GM18511 (cell line): ENCODE data around the gene NTRK2.

Experiments
- ATAC-seq: cut with Tn5 transposase; IDR thresholded peaks from one replicate; pipeline ENCODE4 v1.9.1; 2021; ENCODE audit warnings: mild to moderate bottlenecking, moderate library complexity; ENCODE audit not compliant: unreplicated experiment

Gene NTRK2

DNA sequence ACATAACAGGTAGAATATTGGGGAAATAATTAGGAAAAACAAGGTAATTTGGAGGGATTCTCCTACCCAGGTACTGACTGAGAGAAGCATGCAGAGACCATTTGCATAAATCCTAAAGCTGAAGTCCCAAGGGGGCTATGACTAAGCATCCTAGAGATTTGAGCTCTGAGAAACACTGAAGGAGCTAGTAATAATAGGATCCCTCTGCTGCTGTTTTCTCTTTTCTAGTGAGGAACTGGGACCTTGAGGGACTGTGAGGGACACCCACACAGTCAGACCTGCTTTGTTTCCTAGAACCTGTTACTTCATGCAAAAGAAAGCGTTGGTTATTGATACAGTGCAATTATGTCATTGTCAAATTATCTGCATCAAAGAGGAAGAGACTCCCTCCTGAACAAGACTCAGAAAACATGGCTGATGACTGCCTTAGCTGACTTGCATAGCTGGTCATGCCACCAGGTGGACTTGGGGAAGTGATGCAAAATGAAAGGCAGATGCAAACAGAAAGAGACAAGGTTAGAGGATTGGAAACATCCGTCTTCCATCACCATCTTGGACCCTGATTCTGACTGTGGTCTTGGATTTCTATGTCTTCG, 335.4 kb downstream of the NTRK2 start:
- no peak for ATAC-seq

DNA sequence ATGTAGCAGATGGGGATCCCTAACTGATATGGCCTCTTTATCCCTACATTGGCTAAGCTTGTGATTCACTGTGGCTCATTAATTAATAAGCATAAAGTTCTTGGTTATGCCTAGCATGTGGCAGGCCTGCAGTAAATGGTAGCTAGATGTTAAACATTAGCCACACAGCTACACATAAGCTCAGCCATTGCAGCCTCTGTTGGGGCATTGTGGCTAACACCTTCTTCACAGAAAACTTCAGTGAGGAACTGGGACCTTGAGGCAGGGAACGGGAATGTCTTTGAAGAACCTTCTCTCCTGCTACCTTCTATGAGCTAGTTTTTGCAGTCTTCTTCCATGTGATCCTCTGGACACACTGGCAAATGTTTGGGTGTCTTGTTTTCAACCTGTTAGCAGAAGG, 338.2 kb downstream of the NTRK2 start:
- ATAC-seq, result peak; percentile 61

DNA sequence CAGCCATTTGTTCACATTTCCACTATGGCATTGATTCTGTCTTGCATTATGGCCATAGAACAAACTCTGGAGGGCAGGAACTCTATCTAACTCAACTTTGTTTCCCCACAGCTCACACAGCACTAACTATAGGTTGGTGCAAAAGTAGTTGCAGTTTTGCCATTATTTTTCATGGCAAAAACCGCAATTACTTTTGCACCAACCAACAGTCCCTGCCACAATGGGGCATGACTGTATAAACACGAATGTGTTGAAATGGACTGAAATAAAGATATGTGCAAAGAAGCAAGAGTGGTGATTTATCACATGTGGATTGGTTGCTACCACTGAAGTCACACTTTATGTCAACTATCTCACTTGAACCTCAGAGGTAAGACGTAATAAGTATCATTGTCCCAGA, 338.7 kb downstream of the NTRK2 start:
- ATAC-seq, result no peak

DNA sequence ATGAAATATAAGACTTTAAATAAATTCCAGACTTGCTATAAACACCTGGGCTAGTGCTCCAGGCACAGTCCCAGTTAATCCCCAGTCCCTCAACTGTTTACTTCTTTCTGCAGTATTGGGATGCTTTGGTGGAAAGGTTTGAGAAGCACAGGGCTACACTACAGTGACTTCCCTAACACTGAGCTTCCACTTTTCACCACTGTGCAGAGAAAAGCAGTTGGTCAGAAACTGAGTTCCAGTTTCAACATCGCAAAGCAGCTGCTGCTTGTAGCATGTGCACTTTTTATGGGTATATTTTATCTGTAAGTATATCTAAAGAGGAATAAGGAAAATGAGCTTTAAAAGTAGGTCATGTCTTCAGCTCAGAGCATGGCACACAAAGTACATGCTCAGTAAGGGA, 339.7 kb downstream of the NTRK2 start:
- peak; percentile 91 for ATAC-seq

DNA sequence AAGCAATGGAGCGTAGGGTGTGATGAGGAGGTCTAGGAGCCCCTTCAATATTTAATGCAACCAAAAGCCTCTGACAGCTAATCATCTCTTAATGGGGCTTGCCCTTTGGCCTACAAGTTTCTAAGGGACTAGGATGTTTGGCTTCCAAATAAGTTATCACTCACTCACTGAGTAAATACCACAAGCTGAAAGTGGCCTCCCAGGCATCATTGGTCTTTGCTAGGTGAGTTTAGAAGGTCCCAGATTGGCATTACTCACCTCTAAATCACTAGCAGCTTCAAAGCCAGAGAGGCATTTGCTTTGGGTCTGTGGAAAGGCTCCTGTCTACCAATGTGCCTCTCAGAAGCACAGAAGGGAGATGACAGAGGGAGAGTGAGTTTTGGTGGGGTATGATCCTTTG, 344.2 kb downstream of the NTRK2 start:
- ATAC-seq, result no peak

DNA sequence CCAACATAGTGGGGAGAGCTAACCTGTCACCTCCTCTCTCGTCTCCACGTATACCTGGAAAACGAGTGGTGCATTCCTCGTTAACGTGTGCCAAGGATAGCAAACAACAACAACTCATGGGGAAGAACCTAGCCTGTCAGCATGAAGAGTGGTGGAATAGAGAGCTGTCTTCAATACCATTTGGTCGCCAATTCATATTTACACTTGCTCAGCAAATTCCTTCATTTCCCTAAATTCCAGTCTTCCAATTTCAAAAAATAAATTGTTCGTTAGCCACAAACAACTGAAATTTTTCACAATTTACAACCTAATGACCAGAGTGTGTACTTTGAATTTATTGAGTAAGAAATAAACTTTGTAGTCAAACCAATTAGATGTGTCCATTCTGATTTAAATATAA, 344.8 kb downstream of the NTRK2 start:
- no peak for ATAC-seq

DNA sequence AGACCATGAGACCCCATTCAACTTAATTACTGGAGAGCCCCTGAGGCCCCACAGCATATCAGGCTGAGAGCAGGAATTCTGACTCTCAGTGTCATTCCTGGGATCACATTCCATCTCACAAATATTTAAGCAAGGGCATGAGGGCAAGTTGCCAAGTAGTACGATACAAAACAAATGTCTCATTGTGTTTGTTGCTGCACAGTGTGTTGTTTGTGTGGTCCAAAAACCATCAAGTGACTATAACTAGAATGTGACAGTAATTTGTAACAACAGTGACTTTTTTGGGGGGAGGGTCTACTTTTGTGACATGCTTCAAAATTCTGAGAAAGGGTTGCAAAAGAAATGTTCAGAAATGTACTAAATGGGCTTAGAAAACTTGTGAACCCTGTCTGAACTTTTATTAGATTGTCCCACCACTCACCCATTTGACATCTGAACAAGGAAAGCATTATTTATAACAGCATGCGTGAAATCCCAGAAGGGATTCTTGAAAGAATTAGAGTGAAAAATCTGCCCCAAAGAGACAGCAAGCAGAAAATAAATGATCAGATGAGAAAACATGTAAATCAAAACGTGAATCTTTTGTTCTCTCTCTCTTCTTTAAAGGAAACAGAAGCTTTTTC, 347.0 kb downstream of the NTRK2 start:
- no peak for ATAC-seq

DNA sequence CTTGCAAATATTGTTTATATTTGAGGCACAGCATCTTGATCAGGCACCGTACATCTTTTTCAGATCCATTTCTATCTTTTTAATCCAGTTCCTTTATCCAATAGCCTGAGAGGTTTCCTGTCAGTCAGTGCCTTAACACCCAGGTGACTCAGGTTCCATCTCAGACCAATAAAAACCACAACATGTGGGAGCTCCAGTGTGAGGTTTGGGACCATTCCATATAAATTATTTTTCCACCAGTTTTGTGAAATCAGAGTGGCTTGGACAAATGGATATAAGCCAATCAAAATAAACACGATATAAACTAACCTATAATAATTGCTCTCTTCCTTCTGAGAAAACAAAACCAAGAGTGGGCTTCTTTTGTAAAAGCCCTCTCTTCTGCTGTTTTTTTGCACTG, 351.3 kb downstream of the NTRK2 start:
- no peak for ATAC-seq

DNA sequence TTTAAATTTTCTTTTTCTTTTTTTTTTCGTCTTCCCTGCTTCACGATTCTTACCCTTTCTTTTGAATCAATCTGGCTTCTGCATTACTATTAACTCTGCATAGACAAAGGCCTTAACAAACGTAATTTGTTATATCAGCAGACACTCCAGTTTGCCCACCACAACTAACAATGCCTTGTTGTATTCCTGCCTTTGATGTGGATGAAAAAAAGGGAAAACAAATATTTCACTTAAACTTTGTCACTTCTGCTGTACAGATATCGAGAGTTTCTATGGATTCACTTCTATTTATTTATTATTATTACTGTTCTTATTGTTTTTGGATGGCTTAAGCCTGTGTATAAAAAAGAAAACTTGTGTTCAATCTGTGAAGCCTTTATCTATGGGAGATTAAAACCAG, 352.2 kb downstream of the NTRK2 start:
- no peak for ATAC-seq

DNA sequence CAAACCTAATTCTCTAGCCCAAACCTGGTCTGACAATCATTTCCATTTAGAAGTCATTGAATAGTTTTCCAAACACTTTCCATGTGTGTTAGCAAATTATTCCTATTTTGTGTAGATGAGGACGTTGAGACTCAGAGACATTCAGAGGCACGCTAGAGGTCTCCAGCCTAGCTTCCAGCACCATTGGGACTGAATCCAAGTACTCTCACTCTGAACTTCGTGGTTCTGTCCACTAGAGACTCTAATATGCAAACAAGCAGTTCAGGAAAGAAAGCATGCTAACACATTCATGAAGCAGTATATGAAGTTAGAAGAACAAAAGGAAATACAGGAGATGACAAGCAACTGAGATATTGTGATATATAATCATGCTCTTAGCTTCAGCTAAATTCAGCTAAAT, 354.8 kb downstream of the NTRK2 start:
- ATAC-seq, result no peak

DNA sequence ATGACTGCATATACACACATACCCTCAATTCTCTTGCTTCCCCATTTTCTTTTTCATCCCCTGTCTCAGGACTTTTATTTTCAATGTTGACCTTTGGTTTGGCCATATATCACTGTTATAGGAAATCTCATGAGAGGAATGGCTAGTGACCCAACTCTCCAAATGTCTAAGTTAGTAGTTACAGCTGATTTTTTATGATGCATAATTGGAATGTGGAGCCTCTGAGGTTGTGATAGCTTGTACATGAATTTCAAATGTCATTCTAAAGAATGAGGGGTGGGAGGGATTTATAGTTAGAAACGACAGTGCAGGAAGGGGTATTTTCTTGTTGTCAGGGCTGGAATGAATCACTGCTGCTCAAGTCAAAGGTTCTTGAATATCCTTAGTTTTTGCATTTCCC, 356.1 kb downstream of the NTRK2 start:
- ATAC-seq, result no peak

DNA sequence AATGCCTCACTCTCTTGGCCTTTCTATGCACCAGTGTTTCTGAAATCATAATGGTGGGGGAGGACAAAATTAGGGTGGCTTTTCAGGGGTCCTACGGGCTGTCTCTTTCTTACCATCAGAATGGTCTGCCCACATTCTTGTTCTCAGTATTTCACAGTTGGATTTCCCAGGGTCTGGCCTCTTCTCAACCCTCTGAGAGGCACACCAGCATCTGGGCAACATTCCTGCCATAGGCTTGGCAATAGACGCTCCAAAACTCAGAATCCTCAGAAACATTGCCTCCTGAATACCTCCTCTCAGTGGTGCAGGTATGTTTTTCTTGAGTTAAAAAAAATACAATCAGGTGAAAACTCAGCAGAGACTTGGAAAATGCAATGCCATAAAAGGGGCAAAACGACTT, 358.3 kb downstream of the NTRK2 start:
- no peak for ATAC-seq

DNA sequence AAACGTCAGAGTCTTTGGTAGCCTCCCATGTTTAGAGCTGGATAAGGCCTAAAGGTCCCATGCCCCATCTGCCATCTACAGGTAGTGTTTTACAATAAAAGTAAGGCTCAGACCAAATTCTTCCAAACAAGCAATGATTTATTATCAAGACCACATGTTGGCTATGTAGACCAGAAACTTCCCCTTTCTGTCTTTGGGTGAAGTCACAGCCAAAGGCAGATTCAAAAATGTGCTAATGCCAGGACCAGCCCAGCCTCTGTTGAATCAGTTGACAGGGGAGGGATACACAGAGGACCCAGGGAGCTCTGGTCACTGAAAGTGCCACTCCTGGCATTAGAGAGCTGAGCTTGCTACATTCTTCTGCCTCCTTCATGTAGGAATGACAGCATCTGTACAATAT, 360.8 kb downstream of the NTRK2 start:
- no peak for ATAC-seq

DNA sequence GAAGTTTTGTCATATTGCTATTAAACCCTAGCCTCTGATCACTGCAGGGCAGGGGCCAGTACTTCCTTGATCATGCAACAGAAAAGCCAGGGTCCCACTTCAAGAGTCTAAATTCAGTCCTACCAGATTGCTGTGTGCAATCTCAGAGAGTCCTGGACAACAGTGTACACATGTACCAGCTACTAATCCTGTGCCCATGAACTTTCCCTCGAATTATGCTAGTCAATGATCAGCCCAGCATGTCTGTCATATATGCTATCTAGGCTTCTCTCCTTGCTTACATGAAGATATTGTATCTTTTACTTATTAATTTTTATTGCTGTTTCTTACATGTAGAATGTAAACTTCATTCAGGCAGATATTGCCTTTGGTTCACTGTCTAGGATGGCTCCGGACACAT, 367.0 kb downstream of the NTRK2 start:
- ATAC-seq, result no peak

DNA sequence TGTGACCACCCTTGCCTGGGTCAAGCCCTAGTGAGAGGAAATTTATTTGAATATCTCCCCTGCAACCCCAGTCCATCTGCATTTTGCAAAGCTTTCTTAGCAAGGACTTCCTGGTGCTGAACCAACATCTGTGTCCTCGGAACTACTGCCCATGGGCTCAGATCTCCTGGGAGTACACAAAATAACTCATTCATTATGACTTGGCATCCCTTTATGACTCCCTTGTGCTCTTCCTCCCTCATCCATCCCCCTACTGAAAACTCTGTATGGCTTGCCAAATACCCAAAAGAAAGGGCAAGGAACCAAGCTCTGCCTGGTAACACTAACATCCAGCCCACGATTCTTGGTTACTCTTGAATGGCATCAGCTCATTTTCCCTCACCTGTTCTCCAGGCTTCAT, 368.5 kb downstream of the NTRK2 start:
- ATAC-seq, result no peak

DNA sequence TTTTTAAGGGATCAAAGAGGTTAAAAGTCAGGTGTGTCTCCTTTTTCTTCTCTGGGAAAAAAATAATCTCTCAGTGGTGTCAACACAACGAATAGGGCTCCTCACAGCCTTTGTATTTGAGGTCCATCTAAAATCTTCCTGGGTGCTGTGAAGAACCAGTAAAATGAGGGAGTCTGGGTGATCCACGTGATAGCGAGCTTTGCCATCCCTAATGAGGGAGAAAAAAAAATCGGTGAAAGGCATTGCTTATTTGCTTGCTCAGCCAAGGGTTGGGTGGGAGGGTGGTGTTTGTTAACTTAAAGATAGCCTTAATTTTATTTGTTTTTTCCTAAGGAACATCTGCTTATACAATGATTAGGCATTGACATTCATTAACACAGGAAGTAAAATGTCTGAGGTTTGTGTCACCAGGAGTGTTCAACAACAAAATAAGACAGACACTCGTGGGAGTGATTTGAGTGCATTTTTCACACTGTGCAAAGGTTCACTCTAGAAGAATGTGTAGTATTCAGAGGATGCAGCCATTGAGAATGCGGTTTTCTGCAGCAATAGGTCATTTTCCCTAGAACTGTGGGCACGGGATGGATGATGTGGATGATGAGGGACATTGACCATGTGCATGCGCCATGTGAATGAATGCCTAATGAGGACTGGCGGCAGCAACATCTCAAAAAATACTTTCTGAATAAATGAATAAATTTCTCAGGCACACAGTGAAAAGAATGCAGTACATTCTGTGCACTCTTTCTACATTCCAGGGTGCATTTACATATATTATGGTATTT, 369.5 kb downstream of the NTRK2 start:
- ATAC-seq, result no peak

DNA sequence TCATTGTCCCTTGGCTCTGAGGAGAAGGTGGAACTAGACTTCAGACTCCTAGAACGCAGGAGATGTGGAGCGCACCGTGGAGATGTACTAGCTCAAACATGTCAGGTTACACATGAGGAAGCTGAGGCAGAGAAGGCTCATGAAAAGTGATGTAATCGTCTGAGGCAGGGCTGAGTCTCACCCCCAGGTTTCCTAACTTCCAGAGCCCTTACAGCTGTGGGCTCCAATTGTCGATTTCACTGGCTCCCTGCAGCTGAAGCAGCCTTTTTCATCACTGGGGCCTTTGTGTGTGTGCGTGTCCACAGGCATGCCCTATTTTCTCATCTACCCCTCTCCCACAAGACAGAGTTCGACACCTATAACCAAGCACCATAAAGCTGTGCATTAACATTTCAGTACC, 370.6 kb downstream of the NTRK2 start:
- ATAC-seq, result no peak

DNA sequence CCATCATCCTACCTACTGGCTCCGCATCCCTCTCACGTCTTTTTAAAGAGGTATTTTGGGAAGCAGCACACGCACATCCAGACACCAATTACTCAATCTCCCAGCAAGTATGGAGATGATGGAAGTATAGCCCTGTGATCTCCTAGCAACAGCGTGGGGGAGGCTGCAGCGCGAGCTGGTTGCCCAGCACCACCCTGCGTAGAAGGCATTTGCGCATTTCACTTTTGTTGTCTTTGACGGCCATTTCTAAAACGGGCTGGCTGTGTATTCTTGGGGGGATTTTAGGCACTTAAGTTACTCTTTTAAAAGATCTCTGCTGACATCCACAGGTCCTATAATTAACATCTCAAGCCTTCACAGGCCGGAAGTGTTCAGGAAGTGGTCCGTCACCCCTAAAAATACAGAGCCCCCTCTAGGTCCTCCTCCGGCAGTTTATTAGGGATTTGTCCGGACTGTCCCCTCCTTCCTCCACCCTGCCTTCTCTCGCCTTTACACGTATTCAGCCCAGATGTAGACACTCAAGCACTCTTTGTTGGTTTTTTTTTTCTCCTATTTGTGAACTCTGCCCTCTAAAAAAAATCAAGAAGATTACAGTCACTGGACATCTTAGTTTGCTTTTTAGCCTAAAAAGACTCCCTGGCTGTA, 371.4 kb downstream of the NTRK2 start:
- ATAC-seq, result no peak

DNA sequence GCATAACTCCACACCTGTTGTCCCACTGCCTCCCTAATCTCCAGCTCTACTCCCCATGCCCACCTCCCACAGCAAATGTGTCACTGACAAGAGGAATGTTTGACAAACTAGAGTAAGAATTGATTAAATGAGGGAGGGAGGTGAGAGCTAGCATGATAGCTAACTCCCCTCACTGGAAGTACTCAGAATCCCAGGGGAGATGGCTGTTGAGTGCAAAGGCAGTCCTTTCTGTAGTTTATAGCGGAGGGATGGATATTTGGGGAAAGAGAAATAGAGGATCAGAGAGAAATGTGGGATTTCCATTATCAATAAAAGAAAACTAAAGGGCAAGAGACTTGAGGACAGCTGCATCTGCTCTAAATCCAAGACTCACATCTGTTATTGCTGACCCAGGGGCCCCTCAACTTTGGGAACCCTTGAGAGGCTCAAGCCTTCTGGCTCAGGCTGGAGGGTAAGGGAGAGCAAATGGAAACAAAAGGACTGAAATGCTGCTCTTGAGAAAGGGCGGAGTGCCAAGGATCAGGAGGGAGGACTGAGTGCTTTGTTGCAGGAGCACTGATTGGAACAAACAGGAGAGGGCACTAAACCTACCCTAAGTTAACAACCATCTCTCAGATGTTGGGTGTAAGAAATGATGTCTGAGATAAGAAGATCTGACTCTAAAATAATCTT, 372.1 kb downstream of the NTRK2 start:
- no peak for ATAC-seq

DNA sequence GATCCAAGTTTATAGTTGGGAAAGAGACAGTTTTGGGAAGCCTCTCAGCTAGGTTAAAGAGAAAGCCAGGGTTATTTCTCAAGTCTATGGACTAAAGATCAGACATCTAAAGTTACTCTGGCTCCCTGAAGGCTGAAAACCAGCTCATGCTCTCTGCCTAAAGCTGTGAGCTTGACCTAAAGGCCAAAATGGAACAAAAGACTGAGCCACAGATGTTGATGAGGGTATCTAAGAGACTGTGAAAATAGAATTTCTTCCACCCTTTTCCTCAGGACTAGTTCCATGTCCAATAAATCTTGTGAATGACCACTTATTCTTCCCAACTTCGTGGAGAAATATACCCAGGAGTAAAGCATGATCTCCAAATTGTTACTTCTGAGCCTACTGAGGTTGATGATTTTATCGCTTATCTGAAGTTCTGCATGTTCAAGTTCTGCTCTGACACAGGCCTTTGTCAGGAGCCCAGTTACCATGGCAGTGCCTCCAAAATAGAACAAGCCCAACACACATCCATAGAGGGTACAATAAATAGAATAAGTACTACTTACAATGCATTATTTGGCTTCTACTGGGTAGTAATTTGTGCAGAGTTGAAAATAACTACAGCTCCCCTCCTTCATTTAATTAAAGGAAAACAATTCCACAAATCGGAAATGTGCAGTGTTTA, 373.6 kb downstream of the NTRK2 start:
- ATAC-seq, result no peak

DNA sequence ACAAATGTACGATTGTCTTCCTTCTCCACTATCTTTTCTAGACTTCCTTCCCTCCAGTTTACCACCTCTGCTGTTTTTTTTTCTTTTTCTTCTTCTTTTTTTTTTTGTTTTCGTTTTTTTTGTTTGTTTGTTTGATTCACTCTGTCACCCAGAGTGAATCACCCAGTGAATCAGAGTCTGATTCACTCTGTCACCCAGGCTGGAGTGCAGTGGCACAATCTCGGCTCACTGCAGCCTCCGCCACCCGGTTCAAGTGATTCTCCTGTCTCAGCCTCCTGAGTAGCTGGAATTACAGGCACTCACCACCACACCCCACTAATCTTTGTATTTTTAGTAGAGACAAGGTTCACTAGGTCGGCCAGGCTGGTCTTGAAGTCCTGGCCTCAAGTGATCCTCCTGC, 375.7 kb downstream of the NTRK2 start:
- no peak for ATAC-seq
